ENCODE data around the gene TPGS2.
"Not testable (repeated sequence)": the region's sequence is repeated elsewhere in the genome, so short reads cannot be mapped to it uniquely, and the experiment has no call there.

GRCh38 chr18:36762965-36763364, 65.8 kb downstream of the TPGS2 start:
- not testable (repeated sequence) for TF ChIP-seq CTCF (IDR thresholded peaks at IDR 0.05; ENCODE audit: low read depth, low read length); POLR2A (IDR thresholded peaks at IDR 0.05; ENCODE audit: extremely low read depth, insufficient read length)
